SK-N-SH treated with all-trans-retinoic acid at 6 μM for 48 hours (cell line): ENCODE measurements around the gene MTHFD2.

ENCODE experiments used
- ARNTL ChIP-seq: fragments of 450-650 bp; formaldehyde crosslinking; IDR thresholded peaks from 2 replicates; pipeline ENCODE4 v1.5.0; 2020; ENCODE audit warnings: low read depth, mild to moderate bottlenecking, moderate library complexity, borderline replicate concordance
- ESRRG ChIP-seq: fragments of 250-450 bp; sonication (Bioruptor Pico); IDR thresholded peaks from 2 replicates; pipeline ENCODE4 v1.6.1; 2021; ENCODE audit warnings: mild to moderate bottlenecking
- OSR1 ChIP-seq: fragments of 250-450 bp; sonication (Bioruptor Pico); IDR thresholded peaks from 2 replicates; pipeline ENCODE4 v1.8.0; 2022; ENCODE audit warnings: moderate library complexity, mild to moderate bottlenecking, inconsistent platforms
- PATZ1 ChIP-seq: fragments of 250-450 bp; sonication (Bioruptor Pico); IDR thresholded peaks from 2 replicates; pipeline ENCODE4 v1.8.0; 2020; ENCODE audit warnings: mild to moderate bottlenecking, moderate library complexity, borderline replicate concordance
- ZFP3 ChIP-seq: fragments of 250-450 bp; sonication (Bioruptor Pico); IDR thresholded peaks from 2 replicates; pipeline ENCODE4 v1.5.0; 2020; ENCODE audit warnings: mild to moderate bottlenecking, moderate library complexity

- TF ChIP-seq ARNTL (CRISPR knock-in tag) (no peak), OSR1 (CRISPR knock-in tag) (no peak), ESRRG (CRISPR knock-in tag) (no peak), PATZ1 (CRISPR knock-in tag) (no peak), ZFP3 (CRISPR knock-in tag) (no peak)
These were observed 45.5 kb upstream of the MTHFD2 start for GRCh38 chr2:74152954-74153353.
